Liver (tissue), 9 donors: ENCODE measurements around the gene NAV2. TPM values are rescaled to one million over a fixed set of nuclear protein-coding genes. Genes with fewer than 3 reads are reported as not detected.

Source experiments
- DNase-seq: peaks from one replicate; pipeline ENCODE4 v3.0.0-alpha.2; 2017; ENCODE audit warnings: low spot score
- H3K27ac ChIP-seq, 2 donors: one replicate each; pipeline ENCODE4 v1.7.0; 2013; ENCODE audit warnings: inconsistent platforms in 2 of 2, low read length in 2 of 2, control low read depth in 1 of 2, low read depth in 1 of 2, mild to moderate bottlenecking in 1 of 2
- H3K27me3 ChIP-seq, 4 donors: one replicate each; pipeline versions ENCODE4 v1.6.1 to v1.7.0; 2013; ENCODE audit warnings: low read length in 3 of 4, inconsistent platforms in 1 of 4, mild to moderate bottlenecking in 1 of 4, moderate library complexity in 1 of 4; ENCODE audit not compliant: control insufficient read depth in 4 of 4, insufficient read depth in 4 of 4
- H3K36me3 ChIP-seq, 4 donors: one replicate each; pipeline versions ENCODE4 v1.6.1 to v1.7.0; 2013; ENCODE audit warnings: low read length in 3 of 4, mild to moderate bottlenecking in 3 of 4, low read depth in 1 of 4, moderate library complexity in 1 of 4; ENCODE audit not compliant: control insufficient read depth in 4 of 4, insufficient read depth in 3 of 4
- H3K4me1 ChIP-seq, 4 donors: one replicate each; pipeline versions ENCODE4 v1.6.1 to v1.7.0; 2013; ENCODE audit warnings: low read length in 3 of 4, mild to moderate bottlenecking in 3 of 4, moderate library complexity in 1 of 4; ENCODE audit not compliant: control insufficient read depth in 4 of 4, insufficient read depth in 4 of 4
- H3K4me3 ChIP-seq, 3 donors: one replicate each; pipeline versions ENCODE4 v1.6.1 to v1.7.0; 2013; ENCODE audit warnings: low read length in 3 of 3, control low read depth in 1 of 3, low read depth in 1 of 3, mild to moderate bottlenecking in 1 of 3
- H3K9ac ChIP-seq, 2 donors: one replicate each; pipeline ENCODE4 v1.7.0; 2013; ENCODE audit warnings: low read length in 2 of 2, mild to moderate bottlenecking in 2 of 2, moderate library complexity in 2 of 2, control low read depth in 1 of 2, low read depth in 1 of 2
- H3K9me3 ChIP-seq, 4 donors: one replicate each; pipeline versions ENCODE4 v1.6.1 to v1.7.0; 2013; ENCODE audit warnings: low read length in 3 of 4; ENCODE audit not compliant: control insufficient read depth in 4 of 4
- ATF3 ChIP-seq: IDR thresholded peaks from 2 replicates; pipeline ENCODE4 v1.6.1; 2016; ENCODE audit warnings: antibody characterized with exemption
- EGR1 ChIP-seq, 2 donors: IDR thresholded peaks; 2 replicates each; pipeline ENCODE4 v1.6.1; 2016 to 2018; ENCODE audit warnings: antibody characterized with exemption in 2 of 2, low read depth in 2 of 2
- FOXA1 ChIP-seq: IDR thresholded peaks from 2 replicates; pipeline ENCODE4 v1.6.1; 2016; ENCODE audit warnings: antibody characterized with exemption
- FOXA2 ChIP-seq: IDR thresholded peaks from 2 replicates; pipeline ENCODE4 v1.6.1; 2016; ENCODE audit warnings: antibody characterized with exemption
- GABPA ChIP-seq, 2 donors: IDR thresholded peaks in 1 of 2; conservative IDR thresholded peaks in 1 of 2; 2 replicates each; pipeline ENCODE4 v1.6.1; 2016; ENCODE audit warnings: antibody characterized with exemption in 2 of 2, mild to moderate bottlenecking in 1 of 2, moderate library complexity in 1 of 2
- HNF4A ChIP-seq, 2 donors: conservative IDR thresholded peaks; 2 replicates each; pipeline ENCODE4 v1.6.1; 2016; ENCODE audit warnings: antibody characterized with exemption in 2 of 2, mild to moderate bottlenecking in 2 of 2
- HNF4G ChIP-seq: IDR thresholded peaks from 2 replicates; pipeline ENCODE4 v1.6.1; 2016; ENCODE audit warnings: antibody characterized with exemption
- JUND ChIP-seq, 2 donors: IDR thresholded peaks; 2 replicates each; pipeline ENCODE4 v1.6.1; 2016; ENCODE audit warnings: antibody characterized with exemption in 2 of 2
- MAX ChIP-seq: IDR thresholded peaks from 2 replicates; pipeline ENCODE4 v1.6.1; 2016; ENCODE audit warnings: antibody characterized with exemption
- NR2F2 ChIP-seq: IDR thresholded peaks from 2 replicates; pipeline ENCODE4 v1.6.1; 2016; ENCODE audit warnings: antibody characterized with exemption
- RAD21 ChIP-seq, 2 donors: IDR thresholded peaks; 2 replicates each; pipeline ENCODE4 v1.6.1; 2016; ENCODE audit warnings: antibody characterized with exemption in 2 of 2, mild to moderate bottlenecking in 2 of 2
- RXRA ChIP-seq, 2 donors: IDR thresholded peaks; 2 replicates each; pipeline ENCODE4 v1.6.1; 2017 to 2018; ENCODE audit warnings: antibody characterized with exemption in 2 of 2, mild to moderate bottlenecking in 1 of 2
- SP1 ChIP-seq: IDR thresholded peaks from 2 replicates; pipeline ENCODE4 v1.6.1; 2018; ENCODE audit warnings: antibody characterized with exemption, mild to moderate bottlenecking
- TAF1 ChIP-seq: conservative IDR thresholded peaks from 2 replicates; pipeline ENCODE4 v1.6.1; 2016; ENCODE audit warnings: antibody characterized with exemption, mild to moderate bottlenecking
- YY1 ChIP-seq: IDR thresholded peaks from 2 replicates; pipeline ENCODE4 v1.6.1; 2016; ENCODE audit warnings: antibody characterized with exemption, mild to moderate bottlenecking
- ZBTB33 ChIP-seq: IDR thresholded peaks from 2 replicates; pipeline ENCODE4 v1.6.1; 2016; ENCODE audit warnings: antibody characterized with exemption
- WGBS: extraction: QIAGEN DNeasy Blood & Tissue Kit; methylation state at CpG from one replicate; pipeline ENCODE4 v1.1.7; 2013; 5-methylcytosine and 5-hydroxymethylcytosine counted together
- polyA plus RNA-seq, 2 donors: library from polyadenylated mRNA; stranded (reverse) in 1 of 2; unstranded in 1 of 2; fragments of 200-250 nt in 1 of 2; fragments of >200 nt in 1 of 2; fragmentation: Nextera tagmentation in 1 of 2; extraction: Ambion mirVana in 1 of 2; gene quantifications; one replicate each; pipeline versions ENCODE4 v1.2.1 to v1.2.3, GENCODE V29; 2013 to 2015
- total RNA-seq, 2 donors: library from RNA; depleted of rRNA; stranded (reverse); fragments of >200 nt; gene quantifications; one replicate each; pipeline ENCODE4 v1.2.3, GENCODE V29; 2014
- TF ChIP-seq, protein P1 (sequence below): fragments of 150-350 bp; IDR thresholded peaks from 2 replicates; pipeline ENCODE4 v1.5.1; 2017; ENCODE audit warnings: improper control_type of control experiment, low read depth, low read length; ENCODE audit not compliant: missing input control
- TF ChIP-seq, protein P2 (sequence below): IDR thresholded peaks from 2 replicates; pipeline ENCODE4 v1.6.1; 2016; ENCODE audit warnings: antibody characterized with exemption, mild to moderate bottlenecking
- donor health status: healthy.
- donor health status: healthy.
- donor health status: healthy.
- donor health status: healthy.
- donor health status: healthy.

NAV2 gene
- total and polyA plus RNA-seq, 4 donors: 6.3 to 20.5 (median 11.6) TPM

- Histone ChIP-seq H3K36me3 (peaks cover 0 to 5% (median 3%) of the 10 kb centered on the region in 4 donors), H3K4me1 (peaks cover 0 to 4% (median under 1%) of the 10 kb centered on the region in 4 donors), H3K9me3 (no peaks in the 10 kb centered on the region), H3K27me3 (no peaks in the 10 kb centered on the region), H3K4me3 (no peak overlapping the region), H3K27ac (no peak overlapping the region), H3K9ac (no peak overlapping the region)
- no peak for DNase-seq
- TF ChIP-seq HNF4A (conservative IDR thresholded peaks at IDR 0.05): no peak
- TF ChIP-seq MAX: no peak
- TF ChIP-seq FOXA2: no peak
- TF ChIP-seq JUND (IDR thresholded peaks at IDR 0.05): no peak
- no peak for TF ChIP-seq FOXA1
- TF ChIP-seq, protein P1, sequence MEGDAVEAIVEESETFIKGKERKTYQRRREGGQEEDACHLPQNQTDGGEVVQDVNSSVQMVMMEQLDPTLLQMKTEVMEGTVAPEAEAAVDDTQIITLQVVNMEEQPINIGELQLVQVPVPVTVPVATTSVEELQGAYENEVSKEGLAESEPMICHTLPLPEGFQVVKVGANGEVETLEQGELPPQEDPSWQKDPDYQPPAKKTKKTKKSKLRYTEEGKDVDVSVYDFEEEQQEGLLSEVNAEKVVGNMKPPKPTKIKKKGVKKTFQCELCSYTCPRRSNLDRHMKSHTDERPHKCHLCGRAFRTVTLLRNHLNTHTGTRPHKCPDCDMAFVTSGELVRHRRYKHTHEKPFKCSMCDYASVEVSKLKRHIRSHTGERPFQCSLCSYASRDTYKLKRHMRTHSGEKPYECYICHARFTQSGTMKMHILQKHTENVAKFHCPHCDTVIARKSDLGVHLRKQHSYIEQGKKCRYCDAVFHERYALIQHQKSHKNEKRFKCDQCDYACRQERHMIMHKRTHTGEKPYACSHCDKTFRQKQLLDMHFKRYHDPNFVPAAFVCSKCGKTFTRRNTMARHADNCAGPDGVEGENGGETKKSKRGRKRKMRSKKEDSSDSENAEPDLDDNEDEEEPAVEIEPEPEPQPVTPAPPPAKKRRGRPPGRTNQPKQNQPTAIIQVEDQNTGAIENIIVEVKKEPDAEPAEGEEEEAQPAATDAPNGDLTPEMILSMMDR: no peak
- no peak for TF ChIP-seq YY1
- TF ChIP-seq RXRA (IDR thresholded peaks at IDR 0.05): no peak
- TF ChIP-seq ATF3: no peak
- TF ChIP-seq HNF4G: no peak
- TF ChIP-seq, protein P2, sequence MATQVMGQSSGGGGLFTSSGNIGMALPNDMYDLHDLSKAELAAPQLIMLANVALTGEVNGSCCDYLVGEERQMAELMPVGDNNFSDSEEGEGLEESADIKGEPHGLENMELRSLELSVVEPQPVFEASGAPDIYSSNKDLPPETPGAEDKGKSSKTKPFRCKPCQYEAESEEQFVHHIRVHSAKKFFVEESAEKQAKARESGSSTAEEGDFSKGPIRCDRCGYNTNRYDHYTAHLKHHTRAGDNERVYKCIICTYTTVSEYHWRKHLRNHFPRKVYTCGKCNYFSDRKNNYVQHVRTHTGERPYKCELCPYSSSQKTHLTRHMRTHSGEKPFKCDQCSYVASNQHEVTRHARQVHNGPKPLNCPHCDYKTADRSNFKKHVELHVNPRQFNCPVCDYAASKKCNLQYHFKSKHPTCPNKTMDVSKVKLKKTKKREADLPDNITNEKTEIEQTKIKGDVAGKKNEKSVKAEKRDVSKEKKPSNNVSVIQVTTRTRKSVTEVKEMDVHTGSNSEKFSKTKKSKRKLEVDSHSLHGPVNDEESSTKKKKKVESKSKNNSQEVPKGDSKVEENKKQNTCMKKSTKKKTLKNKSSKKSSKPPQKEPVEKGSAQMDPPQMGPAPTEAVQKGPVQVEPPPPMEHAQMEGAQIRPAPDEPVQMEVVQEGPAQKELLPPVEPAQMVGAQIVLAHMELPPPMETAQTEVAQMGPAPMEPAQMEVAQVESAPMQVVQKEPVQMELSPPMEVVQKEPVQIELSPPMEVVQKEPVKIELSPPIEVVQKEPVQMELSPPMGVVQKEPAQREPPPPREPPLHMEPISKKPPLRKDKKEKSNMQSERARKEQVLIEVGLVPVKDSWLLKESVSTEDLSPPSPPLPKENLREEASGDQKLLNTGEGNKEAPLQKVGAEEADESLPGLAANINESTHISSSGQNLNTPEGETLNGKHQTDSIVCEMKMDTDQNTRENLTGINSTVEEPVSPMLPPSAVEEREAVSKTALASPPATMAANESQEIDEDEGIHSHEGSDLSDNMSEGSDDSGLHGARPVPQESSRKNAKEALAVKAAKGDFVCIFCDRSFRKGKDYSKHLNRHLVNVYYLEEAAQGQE: no peak
- TF ChIP-seq NR2F2: no peak
- TF ChIP-seq SP1: no peak
- no peak for TF ChIP-seq EGR1 (IDR thresholded peaks at IDR 0.05; ENCODE audit: low read depth in 2 of 2)
- TF ChIP-seq GABPA (IDR thresholded peaks at IDR 0.05 in 1 of 2, conservative IDR thresholded peaks at IDR 0.05 in 1 of 2): no peak
- TF ChIP-seq ZBTB33: no peak
- TF ChIP-seq TAF1: no peak
- TF ChIP-seq RAD21 (IDR thresholded peaks at IDR 0.05): no peak
- WGBS: 80% methylated on average over 14 of the region's 14 CpGs
Observed at GRCh38 chr11:19931141-19931770, 218.6 kb downstream of the NAV2 start.
